K562 (cell line): Measurements from ENCODE around the gene KCNAB1.

ENCODE experiments used
- LCOR ChIP-seq: sonication (generic); formaldehyde crosslinking; IDR thresholded peaks from 2 replicates; pipeline ENCODE4 v1.8.0; 2022; ENCODE audit warnings: mild to moderate bottlenecking, missing genetic modification reagents
- SMAD4 ChIP-seq: fragments of 250-450 bp; sonication (Bioruptor Pico); conservative IDR thresholded peaks from 2 replicates; pipeline ENCODE4 v1.8.0; 2021; ENCODE audit warnings: inconsistent platforms, mild to moderate bottlenecking, moderate library complexity
- SRSF1 ChIP-seq: fragments of 200-400 bp; formaldehyde crosslinking; IDR thresholded peaks from 2 replicates; pipeline ENCODE4 v1.6.1; 2017; ENCODE audit warnings: mild to moderate bottlenecking, low read depth, low read length, moderate library complexity
- ZBTB11 ChIP-seq, 3 experiments: fragments of 200-800 bp in 1 of 3; fragments of 250-450 bp in 1 of 3; fragments of 450-650 bp in 1 of 3; sonication (Bioruptor Pico) in 1 of 3; sonication (Bioruptor generic) in 1 of 3; formaldehyde crosslinking in 1 of 3; IDR thresholded peaks; 2 replicates each; pipeline versions ENCODE4 v1.6.1 to v1.8.0; 2016 to 2022; ENCODE audit warnings: mild to moderate bottlenecking in 2 of 3, missing genetic modification characterization in 2 of 3, missing compliant biosample characterization in 1 of 3, moderate library complexity in 1 of 3
- ZNF444 ChIP-seq: fragments of 250-450 bp; sonication (Bioruptor Pico); IDR thresholded peaks from 2 replicates; pipeline ENCODE4 v1.4.0; 2020; ENCODE audit warnings: mild to moderate bottlenecking, moderate library complexity

- TF ChIP-seq LCOR (no peak), SMAD4 (CRISPR knock-in tag) (no peak), ZNF444 (CRISPR knock-in tag) (no peak), SRSF1 (no peak), ZBTB11 (CRISPR knock-in tag; IDR thresholded peaks at IDR 0.05) (no peak)
These were observed 23.7 kb downstream of the KCNAB1 start for GRCh38 chr3:156144060-156144459.
